ENCODE data around the gene GNAI2.

- TF ChIP-seq, protein P1, sequence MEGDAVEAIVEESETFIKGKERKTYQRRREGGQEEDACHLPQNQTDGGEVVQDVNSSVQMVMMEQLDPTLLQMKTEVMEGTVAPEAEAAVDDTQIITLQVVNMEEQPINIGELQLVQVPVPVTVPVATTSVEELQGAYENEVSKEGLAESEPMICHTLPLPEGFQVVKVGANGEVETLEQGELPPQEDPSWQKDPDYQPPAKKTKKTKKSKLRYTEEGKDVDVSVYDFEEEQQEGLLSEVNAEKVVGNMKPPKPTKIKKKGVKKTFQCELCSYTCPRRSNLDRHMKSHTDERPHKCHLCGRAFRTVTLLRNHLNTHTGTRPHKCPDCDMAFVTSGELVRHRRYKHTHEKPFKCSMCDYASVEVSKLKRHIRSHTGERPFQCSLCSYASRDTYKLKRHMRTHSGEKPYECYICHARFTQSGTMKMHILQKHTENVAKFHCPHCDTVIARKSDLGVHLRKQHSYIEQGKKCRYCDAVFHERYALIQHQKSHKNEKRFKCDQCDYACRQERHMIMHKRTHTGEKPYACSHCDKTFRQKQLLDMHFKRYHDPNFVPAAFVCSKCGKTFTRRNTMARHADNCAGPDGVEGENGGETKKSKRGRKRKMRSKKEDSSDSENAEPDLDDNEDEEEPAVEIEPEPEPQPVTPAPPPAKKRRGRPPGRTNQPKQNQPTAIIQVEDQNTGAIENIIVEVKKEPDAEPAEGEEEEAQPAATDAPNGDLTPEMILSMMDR (IDR thresholded peaks at IDR 0.05), result no peak
- TF ChIP-seq POLR2A (IDR thresholded peaks at IDR 0.05) (no peak), POLR2AphosphoS5 (IDR thresholded peaks at IDR 0.05) (no peak), EP300 (IDR thresholded peaks at IDR 0.05) (no peak)
Measured at GRCh38 chr3:50219285-50219684, 16.7 kb upstream of the GNAI2 start.

Measured in stomach (tissue), 4 donors.